Caki2 (cell line): ENCODE measurements around the gene MCM7. TPM values are rescaled to one million over a fixed set of nuclear protein-coding genes. Genes with fewer than 3 reads are reported as not detected.

Experiments used
- DNase-seq: peaks from one replicate; pipeline ENCODE4 v3.0.0-alpha.2; 2015; ENCODE audit warnings: low read depth
- in situ Hi-C: cut with HindIII; loops from 2 replicates; pipeline ENCODE4 v1.10.0; 2016; ENCODE audit warnings: low sequenced_read_pairs, low pct_unique_long_range_greater_than_20kb, mixed read lengths
- total RNA-seq: library from RNA; depleted of rRNA; stranded (reverse); fragments of >200 nt; shearing (Covaris generic); gene quantifications from 2 replicates; pipeline ENCODE4 v1.2.3, GENCODE V29; 2014; ENCODE audit warnings: low replicate concordance

MCM7 gene
- total RNA-seq, 1 experiment from 2014 or later, result 243 TPM

- no peak for DNase-seq
- in situ Hi-C loops, result no loop called here
These were observed 18.2 kb downstream of the MCM7 start for GRCh38 chr7:100082978-100083377.

- in situ Hi-C loops, result no loop called here
- peak; percentile 99 for DNase-seq
These were observed 19.6 kb downstream of the MCM7 start, which contains the start of gene ZNF3 for GRCh38 chr7:100081535-100082102. Gene ZNF3, minus strand, starts transcription at chr7:100081723. Its CDS starts 4,366 bp downstream, at chr7:100077357.

GRCh38 chr7:100080907-100081534, 20.2 kb downstream of the MCM7 start:
- DNase-seq, result no peak
- in situ Hi-C loops, result no loop called here

- in situ Hi-C loops, result no loop called here
- no peak for DNase-seq
These were observed 22.1 kb downstream of the MCM7 start for GRCh38 chr7:100079024-100079560.

GRCh38 chr7:100077205-100077604, 24.0 kb downstream of the MCM7 start:
- in situ Hi-C loops, result no loop called here

GRCh38 chr7:100075418-100075817, 25.8 kb downstream of the MCM7 start:
- in situ Hi-C loops, result no loop called here
- no peak for DNase-seq

More at GRCh38 chr7:100077205-100077604, 24.0 kb downstream of the MCM7 start:
- no peak for DNase-seq

GRCh38 chr7:100074841-100075240, 26.4 kb downstream of the MCM7 start:
- in situ Hi-C loops, result no loop called here
- no peak for DNase-seq

GRCh38 chr7:100072462-100072861, 28.7 kb downstream of the MCM7 start:
- in situ Hi-C loops, result no loop called here
- DNase-seq, result no peak

GRCh38 chr7:100071018-100071723, 30.0 kb downstream of the MCM7 start:
- peak; percentile 38 for DNase-seq
- in situ Hi-C loops, result no loop called here

GRCh38 chr7:100069991-100070390, 31.2 kb downstream of the MCM7 start:
- in situ Hi-C loops, result no loop called here
- DNase-seq, result no peak

- no peak for DNase-seq
- in situ Hi-C loops, result no loop called here
These were observed 34.2 kb downstream of the MCM7 start for GRCh38 chr7:100066953-100067352.

- no peak for DNase-seq
- in situ Hi-C loops, result no loop called here
These were observed 35.6 kb downstream of the MCM7 start for GRCh38 chr7:100065452-100066186.

GRCh38 chr7:100064162-100064561, 37.0 kb downstream of the MCM7 start:
- in situ Hi-C loops, result no loop called here
- no peak for DNase-seq

GRCh38 chr7:100063376-100063775, 37.8 kb downstream of the MCM7 start:
- in situ Hi-C loops, result no loop called here
- DNase-seq, result no peak

GRCh38 chr7:100061518-100062193, 39.5 kb downstream of the MCM7 start:
- no peak for DNase-seq
- in situ Hi-C loops, result no loop called here

- DNase-seq, result no peak
- in situ Hi-C loops, result no loop called here
These were observed 41.9 kb downstream of the MCM7 start for GRCh38 chr7:100059251-100059739.

- DNase-seq, result no peak
- in situ Hi-C loops, result no loop called here
These were observed 44.2 kb downstream of the MCM7 start for GRCh38 chr7:100057006-100057405.

GRCh38 chr7:100053215-100053614, 48.0 kb downstream of the MCM7 start:
- in situ Hi-C loops, result no loop called here
- DNase-seq, result peak; percentile 39
